Forelimb muscle (tissue), 1 donor: Measurements from ENCODE around the gene MUC5AC. TPM values are rescaled to one million over a fixed set of nuclear protein-coding genes. Genes with fewer than 3 reads are reported as not detected.
"Not testable (repeated sequence)": the region's sequence is repeated elsewhere in the genome, so short reads cannot be mapped to it uniquely, and the experiment has no call there.

Source experiments
- DNase-seq: peaks from one replicate; pipeline ENCODE4 v3.0.0-alpha.2; 2013; ENCODE audit warnings: low read depth
- polyA plus RNA-seq: library from polyadenylated mRNA; unstranded; fragments of 120-200 nt; gene quantifications from one replicate; pipeline ENCODE4 v1.2.1, GENCODE V29; 2013; ENCODE audit not compliant: insufficient read length

The MUC5AC gene
- polyA plus RNA-seq, 1 donor, result not detected

DNA sequence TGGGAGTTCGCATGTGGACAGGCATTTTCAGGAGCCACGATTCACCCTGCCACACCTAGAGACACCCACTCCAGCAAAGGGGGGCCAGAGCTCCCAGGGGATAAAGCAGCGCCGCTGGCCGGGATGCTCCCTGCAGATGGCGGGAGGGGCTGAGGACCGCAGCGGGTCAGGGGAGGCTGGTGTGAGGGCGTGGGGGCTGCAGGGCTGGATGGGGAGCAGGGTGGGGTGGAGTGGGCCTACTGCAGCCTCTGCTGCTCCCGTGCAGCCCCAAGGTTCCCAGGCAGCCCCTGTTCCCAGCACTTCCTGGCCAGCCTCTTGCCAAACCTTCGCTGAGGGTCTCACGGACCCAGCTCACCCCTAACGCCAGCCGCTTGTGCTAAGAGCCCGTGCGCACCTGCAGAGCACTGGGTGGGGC, 78.2 kb downstream of the MUC5AC start:
- no peak for DNase-seq

GRCh38 chr11:1236316-1237127, 78.8 kb downstream of the MUC5AC start:
- no peak for DNase-seq

DNA sequence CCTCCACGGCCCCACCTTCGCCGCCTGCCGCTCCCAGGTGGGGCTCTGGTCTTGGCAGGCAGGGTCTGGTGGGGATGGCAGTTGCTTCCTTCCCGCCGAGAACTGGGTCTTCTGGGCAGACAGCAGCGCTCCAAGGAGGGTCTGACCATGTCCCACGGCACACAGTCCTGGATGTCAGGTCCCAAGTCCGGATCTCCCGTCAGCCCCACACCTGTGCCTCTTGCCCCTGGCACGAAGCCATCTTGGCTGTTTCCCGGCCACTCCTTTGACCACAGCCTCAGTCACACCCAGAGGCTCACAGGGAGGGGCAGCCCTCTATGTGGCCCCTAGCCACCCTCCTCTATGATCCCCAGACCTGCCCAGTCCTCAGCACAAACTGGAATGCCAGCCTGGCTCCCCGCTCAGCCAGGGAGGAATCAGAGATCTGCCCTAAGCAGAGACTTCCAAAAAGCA, 79.4 kb downstream of the MUC5AC start:
- DNase-seq, result no peak

DNA sequence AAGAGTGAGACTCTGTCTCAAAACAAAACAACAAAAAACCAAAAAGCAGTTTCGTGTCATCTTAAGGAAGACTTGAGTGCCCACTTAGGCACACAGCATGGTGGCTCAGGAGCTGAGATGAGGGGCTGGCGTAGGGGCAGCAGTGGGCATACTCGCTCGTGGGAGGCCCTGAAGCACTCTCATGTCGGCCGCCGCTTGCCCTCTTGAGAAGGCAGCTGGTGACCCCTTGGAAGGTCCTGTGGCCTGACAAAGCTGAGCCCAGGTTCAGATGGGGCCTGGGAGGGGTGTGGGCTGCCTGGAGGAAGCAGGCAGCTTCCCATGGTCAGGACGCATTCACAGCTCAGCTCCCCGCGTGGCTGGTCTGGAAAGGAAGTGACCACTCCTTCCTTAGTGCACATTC, 80.1 kb downstream of the MUC5AC start:
- no peak for DNase-seq

- DNase-seq, result no peak
These were observed 81.2 kb downstream of the MUC5AC start for GRCh38 chr11:1238767-1239595.

DNA sequence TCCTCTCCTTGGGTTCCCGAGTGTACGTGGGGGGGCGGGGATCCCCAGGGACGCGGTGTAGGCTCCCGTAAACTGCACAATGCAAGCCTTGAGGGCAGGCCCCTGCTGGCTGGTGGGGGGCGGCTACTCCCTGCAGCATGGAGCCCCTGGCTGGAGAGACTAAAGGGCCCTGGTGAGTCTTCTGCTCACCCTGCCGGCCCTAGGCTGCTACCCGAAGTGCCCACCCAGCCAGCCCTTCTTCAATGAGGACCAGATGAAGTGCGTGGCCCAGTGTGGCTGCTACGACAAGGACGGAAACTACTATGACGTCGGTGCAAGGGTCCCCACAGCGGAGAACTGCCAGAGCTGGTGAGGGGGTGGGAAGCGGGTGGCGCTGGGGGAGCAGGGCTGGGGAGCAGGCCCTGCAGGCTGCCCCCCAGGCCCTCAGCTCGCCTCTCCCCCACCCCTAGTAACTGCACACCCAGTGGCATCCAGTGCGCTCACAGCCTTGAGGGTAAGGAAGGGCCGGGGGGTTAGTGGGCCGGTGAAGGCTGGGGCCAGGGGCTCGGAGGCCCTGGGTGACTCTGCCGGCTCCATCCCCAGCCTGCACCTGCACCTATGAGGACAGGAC, 81.9 kb downstream of the MUC5AC start:
- DNase-seq, result no peak

GRCh38 chr11:1240771-1241170, 83.0 kb downstream of the MUC5AC start:
- no peak for DNase-seq

- DNase-seq, result no peak
These were observed 84.0 kb downstream of the MUC5AC start for GRCh38 chr11:1241706-1242105.

DNA sequence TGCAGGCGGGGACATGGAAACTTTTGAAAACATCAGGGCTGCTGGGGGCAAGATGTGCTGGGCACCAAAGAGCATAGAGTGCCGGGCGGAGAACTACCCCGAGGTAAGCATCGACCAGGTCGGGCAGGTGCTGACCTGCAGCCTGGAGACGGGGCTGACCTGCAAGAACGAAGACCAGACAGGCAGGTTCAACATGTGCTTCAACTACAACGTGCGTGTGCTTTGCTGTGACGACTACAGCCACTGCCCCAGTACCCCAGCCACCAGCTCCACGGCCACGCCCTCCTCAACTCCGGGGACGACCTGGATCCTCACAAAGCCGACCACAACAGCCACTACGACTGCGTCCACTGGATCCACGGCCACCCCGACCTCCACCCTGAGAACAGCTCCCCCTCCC, 84.5 kb downstream of the MUC5AC start:
- no peak for DNase-seq

DNA sequence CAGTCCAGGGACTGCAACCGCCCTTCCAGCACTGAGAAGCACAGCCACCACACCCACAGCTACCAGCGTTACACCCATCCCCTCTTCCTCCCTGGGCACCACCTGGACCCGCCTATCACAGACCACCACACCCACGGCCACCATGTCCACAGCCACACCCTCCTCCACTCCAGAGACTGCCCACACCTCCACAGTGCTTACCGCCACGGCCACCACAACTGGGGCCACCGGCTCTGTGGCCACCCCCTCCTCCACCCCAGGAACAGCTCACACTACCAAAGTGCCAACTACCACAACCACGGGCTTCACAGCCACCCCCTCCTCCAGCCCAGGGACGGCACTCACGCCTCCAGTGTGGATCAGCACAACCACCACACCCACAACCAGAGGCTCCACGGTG, 85.0 kb downstream of the MUC5AC start:
- not testable (repeated sequence) for DNase-seq

- DNase-seq, result not testable (repeated sequence)
These were observed 85.8 kb downstream of the MUC5AC start for GRCh38 chr11:1243521-1243920.

GRCh38 chr11:1244557-1244956, 86.8 kb downstream of the MUC5AC start:
- not testable (repeated sequence) for DNase-seq

DNA sequence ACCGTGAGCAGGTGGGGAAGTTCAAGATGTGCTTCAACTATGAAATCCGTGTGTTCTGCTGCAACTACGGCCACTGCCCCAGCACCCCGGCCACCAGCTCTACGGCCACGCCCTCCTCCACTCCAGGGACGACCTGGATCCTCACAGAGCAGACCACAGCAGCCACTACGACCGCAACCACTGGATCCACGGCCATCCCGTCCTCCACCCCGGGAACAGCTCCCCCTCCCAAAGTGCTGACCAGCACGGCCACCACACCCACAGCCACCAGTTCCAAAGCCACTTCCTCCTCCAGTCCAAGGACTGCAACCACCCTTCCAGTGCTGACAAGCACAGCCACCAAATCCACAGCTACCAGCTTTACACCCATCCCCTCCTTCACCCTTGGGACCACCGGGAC, 88.0 kb downstream of the MUC5AC start:
- not testable (repeated sequence) for DNase-seq

- not testable (repeated sequence) for DNase-seq
These were observed 88.5 kb downstream of the MUC5AC start for GRCh38 chr11:1246301-1246700.

DNA sequence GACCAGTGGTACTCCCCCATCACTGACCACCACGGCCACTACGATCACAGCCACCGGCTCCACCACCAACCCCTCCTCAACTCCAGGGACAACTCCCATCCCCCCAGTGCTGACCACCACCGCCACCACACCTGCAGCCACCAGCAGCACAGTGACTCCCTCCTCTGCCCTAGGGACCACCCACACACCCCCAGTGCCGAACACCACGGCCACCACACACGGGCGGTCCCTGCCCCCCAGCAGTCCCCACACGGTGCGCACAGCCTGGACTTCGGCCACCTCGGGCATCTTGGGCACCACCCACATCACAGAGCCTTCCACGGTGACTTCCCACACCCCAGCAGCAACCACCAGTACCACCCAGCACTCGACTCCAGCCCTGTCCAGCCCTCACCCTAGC, 89.3 kb downstream of the MUC5AC start:
- not testable (repeated sequence) for DNase-seq

DNA sequence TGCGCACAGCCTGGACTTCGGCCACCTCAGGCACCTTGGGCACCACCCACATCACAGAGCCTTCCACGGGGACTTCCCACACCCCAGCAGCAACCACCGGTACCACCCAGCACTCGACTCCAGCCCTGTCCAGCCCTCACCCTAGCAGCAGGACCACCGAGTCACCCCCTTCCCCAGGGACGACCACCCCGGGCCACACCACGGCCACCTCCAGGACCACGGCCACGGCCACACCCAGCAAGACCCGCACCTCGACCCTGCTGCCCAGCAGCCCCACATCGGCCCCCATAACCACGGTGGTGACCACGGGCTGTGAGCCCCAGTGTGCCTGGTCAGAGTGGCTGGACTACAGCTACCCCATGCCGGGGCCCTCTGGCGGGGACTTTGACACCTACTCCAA, 91.2 kb downstream of the MUC5AC start:
- DNase-seq, result not testable (repeated sequence)

- not testable (repeated sequence) for DNase-seq
These were observed 92.7 kb downstream of the MUC5AC start for GRCh38 chr11:1250411-1250810.

Other genes with a start within 250 kb of the MUC5AC start
- 61.4 TPM for gene CHID1, start 247.1 kb upstream of the MUC5AC start, polyA plus RNA-seq
- gene AP2A2, start 232.1 kb upstream of the MUC5AC start, polyA plus RNA-seq, result 43.8 TPM
- 0.25 TPM for gene MUC6, start 121.2 kb upstream of the MUC5AC start, polyA plus RNA-seq
- gene MUC2, start 83.1 kb upstream of the MUC5AC start, polyA plus RNA-seq, result 0.01 TPM
- gene MUC5B, start 65.1 kb downstream of the MUC5AC start, polyA plus RNA-seq, result not detected
- 31.7 TPM for gene TOLLIP, start 151.7 kb downstream of the MUC5AC start, polyA plus RNA-seq
- gene BRSK2, start 232.0 kb downstream of the MUC5AC start, polyA plus RNA-seq, result 1.2 TPM